Globus pallidus (tissue), 1 donor: ENCODE measurements around the gene TSPAN11.

ENCODE experiments used
- DNase-seq: peaks from one replicate; pipeline ENCODE4 v3.0.0-alpha.2; 2015; ENCODE audit warnings: low spot score

The TSPAN11 gene

GRCh38 chr12:30959778-30960177 is 33.2 kb downstream of the TSPAN11 start:
- DNase-seq: no peak

DNA sequence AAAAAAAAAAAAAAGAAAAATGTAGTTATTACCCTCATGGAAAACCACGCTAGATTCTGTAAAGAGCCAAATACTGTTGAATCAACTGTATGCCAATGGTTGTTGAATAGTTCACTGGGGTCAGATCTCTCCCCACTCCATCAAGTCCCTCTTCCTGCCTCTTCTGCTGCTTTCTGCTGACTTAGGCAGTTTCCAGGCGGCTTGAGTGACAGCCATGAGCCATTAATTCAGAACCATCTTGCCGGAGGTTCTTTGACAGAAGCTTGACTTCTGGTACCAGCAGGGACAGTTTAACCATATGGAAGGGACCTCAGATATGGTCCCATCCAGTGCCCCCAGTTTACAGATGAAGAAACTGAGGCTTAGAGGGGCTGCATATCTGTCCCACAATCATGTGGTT is 34.5 kb downstream of the TSPAN11 start:
- no peak for DNase-seq

GRCh38 chr12:30962047-30962446 is 35.5 kb downstream of the TSPAN11 start:
- no peak for DNase-seq

- DNase-seq: no peak
Observed at GRCh38 chr12:30963709-30964564, 37.4 kb downstream of the TSPAN11 start.

DNA sequence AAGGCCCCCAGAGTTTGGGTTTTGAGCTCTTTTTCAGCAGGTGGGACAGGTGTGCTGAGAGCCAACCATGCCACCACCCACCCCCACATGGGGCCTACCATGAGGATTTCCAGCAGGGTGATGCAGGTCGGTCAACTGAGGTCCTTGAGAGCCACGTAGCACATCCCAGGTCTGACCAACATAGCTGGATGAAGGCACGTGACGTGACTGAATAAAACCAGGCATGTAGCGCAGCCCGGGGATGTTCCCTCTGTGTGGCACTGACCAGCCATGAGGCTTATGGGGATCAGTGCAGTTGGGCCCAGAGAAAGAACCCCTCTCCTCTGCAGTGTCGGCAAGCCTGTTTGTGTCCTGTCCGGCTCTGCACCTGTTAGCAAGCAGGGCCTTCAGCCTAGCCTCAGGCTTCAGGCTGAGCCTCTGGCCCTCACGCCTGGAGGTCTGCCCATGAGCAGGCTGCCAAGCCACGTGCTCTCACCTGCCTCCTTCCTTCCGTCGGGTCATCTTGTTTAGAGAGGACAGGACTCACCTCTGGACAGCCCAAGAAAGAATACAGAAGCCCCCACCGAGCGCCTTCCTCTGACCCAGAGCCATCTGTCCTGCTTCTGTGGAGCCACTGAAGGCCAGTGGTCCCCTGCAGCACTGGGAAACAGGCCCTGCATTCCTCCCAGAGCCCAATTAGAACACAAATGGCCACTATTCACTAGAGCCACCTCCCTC is 38.5 kb downstream of the TSPAN11 start:
- DNase-seq: no peak

DNA sequence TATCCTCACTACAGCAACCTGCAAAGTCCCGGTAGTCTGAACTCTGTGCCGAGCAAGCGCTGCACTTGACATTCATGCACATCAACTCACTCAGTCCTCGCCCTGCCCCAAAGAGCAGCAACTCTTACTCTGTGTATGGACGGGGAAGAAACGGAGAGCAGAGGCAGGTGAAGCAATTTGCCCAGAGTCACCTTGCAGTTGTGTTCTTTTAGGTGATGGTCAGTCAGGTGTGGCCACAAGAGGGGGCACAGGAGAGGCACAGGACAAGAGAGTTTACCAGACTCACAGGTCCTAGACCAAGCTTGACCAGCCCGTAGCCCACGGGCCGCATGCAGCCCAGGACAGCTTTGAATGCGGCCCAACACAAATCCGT is 39.1 kb downstream of the TSPAN11 start:
- no peak for DNase-seq

DNA sequence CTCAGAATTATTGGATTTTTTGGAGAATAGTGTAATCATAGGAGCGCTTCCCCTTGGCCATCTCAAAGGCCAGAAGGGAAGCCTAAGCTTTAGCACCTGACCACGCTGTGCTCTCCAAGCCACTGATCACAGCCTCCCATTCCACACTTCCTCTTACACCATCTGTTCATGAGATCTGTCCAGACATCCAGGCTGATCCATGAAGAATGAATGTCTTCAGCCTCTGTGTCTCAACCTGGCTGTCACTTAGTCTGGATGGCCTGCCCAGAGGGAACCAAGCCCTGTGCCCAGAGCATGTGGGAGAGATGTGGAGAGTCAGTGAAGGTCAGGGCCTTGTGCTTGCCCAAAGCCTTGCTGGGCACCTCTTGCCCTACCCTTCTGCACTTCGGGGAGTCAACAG is 40.5 kb downstream of the TSPAN11 start:
- no peak for DNase-seq

DNA sequence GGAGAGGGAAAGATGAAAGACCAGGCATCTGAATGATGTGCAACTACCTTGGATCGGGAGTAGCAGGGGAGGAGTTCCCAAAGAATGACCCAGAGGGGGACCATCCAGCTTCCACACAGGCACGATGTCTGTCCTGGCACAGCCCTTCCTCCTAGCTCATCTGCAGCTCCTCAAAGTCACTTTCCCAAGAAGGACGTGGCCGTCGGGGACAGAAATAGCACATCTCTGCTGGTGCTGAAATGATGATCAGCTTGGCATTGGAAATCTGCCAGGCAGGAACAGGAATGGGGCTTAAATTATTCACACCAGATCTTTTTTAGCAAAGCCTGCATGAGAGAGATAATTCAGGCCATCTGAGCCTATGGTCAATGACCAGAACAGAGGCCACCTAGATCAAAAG is 41.7 kb downstream of the TSPAN11 start:
- DNase-seq: no peak

DNA sequence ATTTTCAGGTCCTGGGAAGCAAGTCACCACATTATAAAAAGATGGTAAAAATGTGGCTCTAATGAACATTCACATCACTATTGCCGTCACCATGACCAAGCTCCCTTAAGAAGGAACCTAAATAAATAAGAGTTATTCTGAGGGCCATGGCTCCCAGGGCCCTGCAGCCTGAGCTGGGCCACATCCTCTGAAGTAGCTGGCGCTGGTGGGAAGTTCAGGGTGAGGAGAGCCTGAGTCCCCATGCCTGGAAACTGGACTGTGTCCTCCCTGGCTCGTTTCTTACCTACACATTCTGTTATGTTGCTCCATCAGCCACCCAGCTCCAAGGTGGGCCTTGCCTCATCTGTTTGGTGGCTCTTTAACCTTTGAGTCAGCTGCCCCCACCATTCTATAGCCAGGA is 42.5 kb downstream of the TSPAN11 start:
- no peak for DNase-seq

DNA sequence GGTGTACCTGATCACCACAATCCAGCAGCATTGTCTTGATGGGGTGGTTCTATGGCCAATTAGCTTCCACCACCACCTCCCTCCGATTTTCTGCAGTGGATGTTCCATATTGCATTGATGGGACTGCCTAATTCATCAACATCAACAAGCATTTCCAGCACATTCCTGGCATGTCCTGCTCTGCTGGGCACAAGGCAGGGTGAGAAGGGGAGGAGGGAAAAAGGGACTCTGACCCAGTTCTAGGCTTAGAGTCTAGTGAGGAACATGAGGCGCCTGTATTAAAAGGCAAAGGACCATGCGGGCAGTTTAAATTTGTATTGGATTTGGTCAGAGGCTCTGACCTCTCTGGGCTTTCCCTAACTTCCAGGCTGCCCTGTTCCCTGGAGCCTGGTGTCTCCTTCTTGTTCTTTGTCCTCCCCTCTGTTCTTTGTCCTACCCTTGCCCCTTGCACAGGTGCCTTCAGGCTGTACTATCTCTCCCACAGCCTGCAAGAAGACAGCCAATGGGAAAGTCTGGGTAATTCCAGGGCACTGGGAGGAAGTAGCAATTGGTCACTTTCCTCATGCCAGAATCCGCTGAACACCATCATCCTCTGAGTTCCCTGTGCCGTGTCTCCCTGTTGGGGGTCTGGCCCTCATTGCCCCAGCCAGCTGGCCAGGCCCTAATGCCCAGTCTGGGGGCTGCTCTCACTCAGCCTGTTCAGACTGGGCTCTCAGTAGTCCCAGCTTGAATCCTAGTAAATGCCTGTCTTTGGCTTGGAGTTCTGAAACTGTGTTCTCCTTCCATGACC is 43.3 kb downstream of the TSPAN11 start:
- no peak for DNase-seq

DNA sequence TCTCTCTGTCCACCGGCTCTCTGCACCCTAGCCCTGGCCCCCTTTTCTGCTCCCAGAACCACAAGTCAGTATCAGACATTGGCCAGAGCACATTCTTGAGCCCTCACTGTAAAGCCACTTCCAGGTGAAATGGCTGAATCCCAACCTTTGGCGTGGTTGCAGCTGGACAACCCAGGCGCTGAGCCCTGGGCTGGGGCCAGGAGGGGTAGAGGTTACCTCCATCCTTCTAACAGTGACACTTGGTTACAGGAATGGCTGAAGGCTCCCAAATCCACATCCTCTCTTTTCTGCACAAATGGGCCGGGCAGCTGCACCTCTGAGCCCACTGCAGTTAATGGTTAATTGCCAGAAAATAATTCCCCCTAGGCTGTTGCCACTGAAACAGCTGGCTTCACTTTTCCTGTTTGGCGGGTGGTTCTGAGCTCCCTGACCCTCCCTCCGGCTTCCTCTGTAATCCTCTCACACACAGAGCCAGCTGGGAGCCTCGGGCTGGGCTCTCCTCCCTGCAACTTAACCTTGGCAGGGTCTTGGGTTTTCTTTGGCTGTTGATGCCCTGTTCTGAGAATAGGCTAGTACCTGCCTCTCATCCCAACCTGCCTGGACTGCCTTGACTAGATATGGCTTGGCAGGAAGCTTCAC is 44.1 kb downstream of the TSPAN11 start:
- DNase-seq: no peak

DNA sequence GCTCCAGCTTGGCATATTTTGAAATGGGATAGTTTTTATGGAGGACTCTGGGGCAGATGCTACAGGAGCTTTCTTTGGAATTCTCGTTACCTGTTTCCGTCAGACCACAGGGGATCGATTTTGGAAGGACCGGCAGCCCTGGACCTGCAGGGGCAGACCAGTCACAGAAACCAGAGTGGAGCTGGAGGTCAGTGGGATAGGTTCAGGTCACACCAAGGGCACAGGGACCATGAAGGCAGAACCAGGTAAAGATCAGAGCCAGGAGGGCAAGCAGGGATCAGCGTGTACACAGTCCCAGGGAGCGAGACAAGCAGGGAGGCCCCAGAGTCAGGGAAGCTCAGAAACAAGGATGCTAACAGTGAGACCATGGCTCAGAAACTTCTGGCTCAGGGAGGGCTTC is 45.5 kb downstream of the TSPAN11 start:
- no peak for DNase-seq

DNA sequence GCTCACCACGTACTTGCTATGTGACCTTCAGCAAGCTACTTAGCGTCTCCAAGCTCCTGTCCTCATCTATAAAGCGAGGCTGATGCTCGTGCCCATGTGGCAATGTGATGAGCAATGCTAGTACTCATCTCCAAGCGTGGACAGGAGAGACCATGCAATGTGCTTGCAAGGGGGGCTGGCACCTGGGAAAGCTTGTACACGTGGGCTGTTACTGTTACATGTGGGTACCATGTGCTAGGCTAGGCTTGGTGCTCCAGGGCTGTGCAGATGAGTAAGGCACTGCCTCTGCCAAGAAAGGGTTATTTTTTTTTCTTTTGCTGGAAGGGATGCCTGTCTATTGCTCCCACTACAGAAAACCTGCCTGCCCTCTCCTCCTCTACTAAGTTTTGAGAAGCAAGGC is 46.6 kb downstream of the TSPAN11 start:
- no peak for DNase-seq

GRCh38 chr12:30973830-30974229 is 47.3 kb downstream of the TSPAN11 start:
- no peak for DNase-seq

- no peak for DNase-seq
Observed at GRCh38 chr12:30974746-30975500, 48.4 kb downstream of the TSPAN11 start.

- no peak for DNase-seq
Observed at GRCh38 chr12:30975581-30975980, 49.0 kb downstream of the TSPAN11 start.

- no peak for DNase-seq
Observed at GRCh38 chr12:30976206-30976605, 49.7 kb downstream of the TSPAN11 start.

GRCh38 chr12:30977124-30977523 is 50.6 kb downstream of the TSPAN11 start:
- no peak for DNase-seq

DNA sequence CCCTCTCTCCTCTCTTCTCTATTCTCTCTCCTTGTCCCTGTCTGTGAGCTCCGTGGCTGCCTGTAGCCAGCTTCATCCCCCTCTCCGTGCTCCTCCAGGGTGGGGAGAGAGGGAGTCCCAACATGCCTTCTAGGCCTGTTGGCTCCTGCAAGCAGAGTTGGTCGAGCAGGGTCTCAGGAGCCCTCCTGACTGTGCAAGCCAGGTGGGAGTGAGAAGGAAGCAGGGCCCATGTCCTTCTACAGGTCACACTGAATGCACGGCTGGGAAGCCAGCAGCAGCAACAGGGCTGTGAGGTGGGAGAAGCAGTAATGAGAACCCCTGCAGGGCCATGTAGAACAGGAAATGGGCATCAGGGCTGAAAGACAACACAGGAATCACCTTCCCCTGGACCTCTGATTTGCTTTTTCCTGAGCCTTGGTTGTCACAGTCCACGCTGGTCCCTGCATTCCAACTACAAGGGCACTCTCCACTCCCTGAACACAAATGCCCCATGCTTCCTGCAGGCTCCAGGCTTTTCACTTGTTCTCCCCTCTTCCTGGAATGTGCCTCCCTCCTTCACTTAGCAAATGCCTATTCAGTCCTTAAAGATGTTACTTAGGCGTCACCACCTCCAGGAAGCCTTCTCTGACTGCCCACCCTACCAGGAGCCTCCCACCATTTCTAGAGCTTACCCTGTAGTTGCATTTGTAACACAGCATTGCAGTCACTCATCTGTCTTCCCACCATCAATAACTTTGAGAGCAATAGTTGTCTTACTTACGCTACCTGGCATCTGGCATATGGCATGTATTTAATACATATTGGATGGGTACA is 51.2 kb downstream of the TSPAN11 start:
- no peak for DNase-seq

- no peak for DNase-seq
Observed at GRCh38 chr12:30978639-30979038, 52.1 kb downstream of the TSPAN11 start.
